ENCODE results near the gene DAPK1.

The DAPK1 gene

GRCh38 chr9:87674565-87675299 is 177.1 kb downstream of the DAPK1 start:
- no peak overlapping the region for H3K4me3 ChIP-seq (ENCODE audit: low read length)
- no peak for TF ChIP-seq CTCF (IDR thresholded peaks at IDR 0.05; ENCODE audit: insufficient read depth, low read depth, low read length, missing control alignments)
- no peak for DNase-seq (ENCODE audit: low read depth)

GRCh38 chr9:87675906-87676515 is 178.3 kb downstream of the DAPK1 start:
- no peak for TF ChIP-seq CTCF (IDR thresholded peaks at IDR 0.05; ENCODE audit: insufficient read depth, low read depth, low read length, missing control alignments)
- no peak for DNase-seq (ENCODE audit: low read depth)
- no peak overlapping the region for H3K4me3 ChIP-seq (ENCODE audit: low read length)

GRCh38 chr9:87676976-87677775 is 179.5 kb downstream of the DAPK1 start:
- H3K4me3 ChIP-seq (ENCODE audit: low read length): no peak overlapping the region
- DNase-seq (ENCODE audit: low read depth): no peak
- no peak for TF ChIP-seq CTCF (IDR thresholded peaks at IDR 0.05; ENCODE audit: insufficient read depth, low read depth, low read length, missing control alignments)

- H3K4me3 ChIP-seq (ENCODE audit: low read length): no peak overlapping the region
- TF ChIP-seq CTCF (IDR thresholded peaks at IDR 0.05; ENCODE audit: insufficient read depth, low read depth, low read length, missing control alignments): no peak
- DNase-seq (ENCODE audit: low read depth): no peak
Observed at GRCh38 chr9:87677776-87678587, 180.3 kb downstream of the DAPK1 start.

GRCh38 chr9:87678650-87679355 is 181.1 kb downstream of the DAPK1 start:
- TF ChIP-seq CTCF (IDR thresholded peaks at IDR 0.05; ENCODE audit: insufficient read depth, low read depth, low read length, missing control alignments): peak; percentile 87
- DNase-seq (ENCODE audit: low read depth): peak; percentile 72
- H3K4me3 ChIP-seq (ENCODE audit: low read length): no peak overlapping the region

Measured in epithelial cell of esophagus (primary cell).